Islet of Langerhans (tissue), 1 donor: ENCODE results near the gene EXOSC6.
"Not testable (repeated sequence)": the region's sequence is repeated elsewhere in the genome, so short reads cannot be mapped to it uniquely, and the experiment has no call there.

Experiments used
- FAIRE-seq: peaks from one replicate; lab custom pipeline; 2011; peaks lifted over from hg19 to GRCh38; lab: Jason Lieb, UNC

The EXOSC6 gene

GRCh38 chr16:70254180-70254964 is 2.6 kb upstream of the EXOSC6 start:
- no peak for FAIRE-seq

- no peak for FAIRE-seq
Observed at GRCh38 chr16:70253291-70254106, 1.8 kb upstream of the EXOSC6 start.

- FAIRE-seq, result no peak
Observed at GRCh38 chr16:70252355-70252988, 732 bp upstream of the EXOSC6 start.

- no peak for FAIRE-seq
Observed at GRCh38 chr16:70250748-70251628, 752 bp downstream of the EXOSC6 start.

GRCh38 chr16:70249697-70250096 is 2.0 kb downstream of the EXOSC6 start:
- FAIRE-seq, result not testable (repeated sequence)

- FAIRE-seq, result not testable (repeated sequence)
Observed at GRCh38 chr16:70238773-70239172, 13.0 kb downstream of the EXOSC6 start.

- not testable (repeated sequence) for FAIRE-seq
Observed at GRCh38 chr16:70231831-70232230, 19.9 kb downstream of the EXOSC6 start.

- FAIRE-seq, result not testable (repeated sequence)
Observed at GRCh38 chr16:70226024-70226423, 25.7 kb downstream of the EXOSC6 start.

- not testable (repeated sequence) for FAIRE-seq
Observed at GRCh38 chr16:70225430-70225829, 26.3 kb downstream of the EXOSC6 start.

- FAIRE-seq, result not testable (repeated sequence)
Observed at GRCh38 chr16:70224645-70225044, 27.1 kb downstream of the EXOSC6 start.

GRCh38 chr16:70223971-70224513 is 27.7 kb downstream of the EXOSC6 start:
- not testable (repeated sequence) for FAIRE-seq

- not testable (repeated sequence) for FAIRE-seq
Observed at GRCh38 chr16:70223216-70223615, 28.5 kb downstream of the EXOSC6 start.

- FAIRE-seq, result not testable (repeated sequence)
Observed at GRCh38 chr16:70222574-70222973, 29.2 kb downstream of the EXOSC6 start.

GRCh38 chr16:70218586-70218985 is 33.2 kb downstream of the EXOSC6 start:
- FAIRE-seq, result not testable (repeated sequence)

- FAIRE-seq, result not testable (repeated sequence)
Observed at GRCh38 chr16:70206382-70206781, 45.4 kb downstream of the EXOSC6 start.

GRCh38 chr16:70204668-70205405 is 46.9 kb downstream of the EXOSC6 start:
- FAIRE-seq, result not testable (repeated sequence)

- FAIRE-seq, result not testable (repeated sequence)
Observed at GRCh38 chr16:70204010-70204409, 47.7 kb downstream of the EXOSC6 start.

- not testable (repeated sequence) for FAIRE-seq
Observed at GRCh38 chr16:70203508-70203907, 48.2 kb downstream of the EXOSC6 start.

- FAIRE-seq, result not testable (repeated sequence)
Observed at GRCh38 chr16:70200063-70200462, 51.7 kb downstream of the EXOSC6 start.

GRCh38 chr16:70199170-70199569 is 52.6 kb downstream of the EXOSC6 start:
- not testable (repeated sequence) for FAIRE-seq

GRCh38 chr16:70198666-70199065 is 53.1 kb downstream of the EXOSC6 start:
- not testable (repeated sequence) for FAIRE-seq
